ENCODE measurements around the gene KRTAP3-1.

DNA sequence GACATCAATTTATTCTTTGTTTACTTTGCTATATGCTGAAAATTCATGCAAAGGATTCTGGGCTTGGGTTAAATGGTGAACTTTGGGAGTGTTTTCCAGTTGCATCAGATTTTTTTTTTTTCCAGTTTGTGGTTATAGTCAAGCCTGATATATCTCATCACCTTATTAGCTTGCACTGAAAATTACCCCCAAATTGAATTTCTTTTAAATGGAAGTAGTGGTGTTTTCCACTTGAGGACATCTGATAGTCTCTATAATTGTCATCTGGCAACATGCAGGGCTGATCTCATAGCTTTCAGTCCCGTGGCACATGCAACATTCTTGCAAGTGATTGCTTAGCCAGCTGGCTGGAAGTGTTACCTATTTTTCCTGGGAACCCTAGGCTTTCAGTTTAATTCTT is 4.7 kb upstream of the KRTAP3-1 start:
- TF ChIP-seq, protein P1, sequence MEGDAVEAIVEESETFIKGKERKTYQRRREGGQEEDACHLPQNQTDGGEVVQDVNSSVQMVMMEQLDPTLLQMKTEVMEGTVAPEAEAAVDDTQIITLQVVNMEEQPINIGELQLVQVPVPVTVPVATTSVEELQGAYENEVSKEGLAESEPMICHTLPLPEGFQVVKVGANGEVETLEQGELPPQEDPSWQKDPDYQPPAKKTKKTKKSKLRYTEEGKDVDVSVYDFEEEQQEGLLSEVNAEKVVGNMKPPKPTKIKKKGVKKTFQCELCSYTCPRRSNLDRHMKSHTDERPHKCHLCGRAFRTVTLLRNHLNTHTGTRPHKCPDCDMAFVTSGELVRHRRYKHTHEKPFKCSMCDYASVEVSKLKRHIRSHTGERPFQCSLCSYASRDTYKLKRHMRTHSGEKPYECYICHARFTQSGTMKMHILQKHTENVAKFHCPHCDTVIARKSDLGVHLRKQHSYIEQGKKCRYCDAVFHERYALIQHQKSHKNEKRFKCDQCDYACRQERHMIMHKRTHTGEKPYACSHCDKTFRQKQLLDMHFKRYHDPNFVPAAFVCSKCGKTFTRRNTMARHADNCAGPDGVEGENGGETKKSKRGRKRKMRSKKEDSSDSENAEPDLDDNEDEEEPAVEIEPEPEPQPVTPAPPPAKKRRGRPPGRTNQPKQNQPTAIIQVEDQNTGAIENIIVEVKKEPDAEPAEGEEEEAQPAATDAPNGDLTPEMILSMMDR (IDR thresholded peaks at IDR 0.05), result no peak
- TF ChIP-seq ZFX (IDR thresholded peaks at IDR 0.05; ENCODE audit: borderline replicate concordance), result no peak
